Activated CD4-positive, CD25-positive, alpha-beta regulatory T cell treated with anti-CD3 and anti-CD28 coated beads, Interleukin-2, amount 50 U/mL, for 24 hours (primary cell): Measurements from ENCODE around the gene SLC16A4.
A peak's percentile ranks its signal among the peaks of the same experiment; 100 is the strongest.

Source experiments
- ATAC-seq, 2 donors: fragments of 150-1000 bp; cut with Tn5 transposase; one replicate each; pipeline ENCODE4 v1.10.0; 2021; ENCODE audit warnings: mild to moderate bottlenecking in 1 of 2, moderate library complexity in 1 of 2

Gene SLC16A4

GRCh38 chr1:110356379-110356778 is 34.4 kb downstream of the SLC16A4 start:
- ATAC-seq: no peak

DNA sequence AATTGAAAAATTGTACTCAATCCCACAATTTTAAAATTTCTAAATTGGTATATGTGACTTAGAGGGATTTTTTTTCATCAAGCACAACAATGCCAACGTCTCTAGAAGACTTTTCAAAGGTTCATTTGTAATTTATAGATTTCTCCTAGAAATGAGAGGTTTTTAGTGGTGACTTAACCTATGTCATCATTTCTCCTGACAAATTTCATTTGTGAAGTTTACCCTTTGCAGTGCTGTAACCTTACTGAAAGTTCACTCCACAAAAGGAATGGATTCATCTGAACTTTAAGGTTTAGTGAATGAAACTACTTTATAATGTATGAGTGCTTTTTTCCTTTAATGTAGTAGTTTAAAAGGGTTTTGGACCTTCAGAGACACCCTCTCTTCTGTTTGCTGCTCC is 35.5 kb downstream of the SLC16A4 start:
- no peak for ATAC-seq

GRCh38 chr1:110350360-110350759 is 40.5 kb downstream of the SLC16A4 start:
- ATAC-seq: no peak

- no peak for ATAC-seq
Observed at GRCh38 chr1:110348771-110349170, 42.1 kb downstream of the SLC16A4 start.

GRCh38 chr1:110348050-110348449 is 42.8 kb downstream of the SLC16A4 start:
- ATAC-seq: no peak

- ATAC-seq: no peak
Observed at GRCh38 chr1:110347182-110347893, 43.5 kb downstream of the SLC16A4 start.

DNA sequence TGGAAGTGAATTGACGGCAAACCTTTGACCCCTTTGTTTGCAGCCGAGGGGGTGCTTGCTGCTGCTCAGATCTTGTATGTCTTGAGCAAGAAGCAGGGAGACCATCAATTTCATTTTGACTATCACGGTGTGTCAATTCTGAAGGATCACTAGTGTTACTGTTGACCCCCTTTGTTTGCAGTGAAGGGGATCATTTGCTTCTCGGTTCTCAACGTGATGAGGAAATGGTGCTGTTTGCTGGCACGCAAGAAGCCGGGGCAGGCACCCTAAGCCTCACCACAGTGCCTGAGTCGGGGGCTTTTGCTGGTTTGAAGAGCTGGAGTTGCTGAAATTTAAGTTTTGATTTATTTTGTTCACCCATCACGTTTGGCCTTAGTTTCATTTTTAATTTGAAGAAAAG is 44.1 kb downstream of the SLC16A4 start:
- ATAC-seq: no peak

GRCh38 chr1:110345480-110345879 is 45.3 kb downstream of the SLC16A4 start:
- ATAC-seq: no peak

DNA sequence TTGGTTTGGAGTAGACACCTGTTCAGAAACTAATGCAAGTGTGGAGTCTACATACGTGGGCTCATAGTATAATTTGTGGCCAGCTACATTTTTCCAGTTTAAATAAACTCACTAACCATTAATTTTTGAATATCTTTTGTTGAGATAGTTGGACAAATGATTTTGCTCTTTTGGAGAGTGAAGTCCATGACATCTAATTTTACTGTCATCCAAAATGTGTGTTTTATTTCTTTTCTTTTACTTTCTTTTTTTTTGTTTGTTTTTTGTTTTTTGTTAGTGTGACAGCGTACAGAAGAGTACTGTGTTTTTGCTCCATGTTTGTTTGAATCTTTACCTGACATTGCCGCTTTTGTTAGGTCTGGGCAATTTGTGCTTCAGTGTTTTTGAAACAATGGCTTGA is 46.7 kb downstream of the SLC16A4 start:
- no peak for ATAC-seq

DNA sequence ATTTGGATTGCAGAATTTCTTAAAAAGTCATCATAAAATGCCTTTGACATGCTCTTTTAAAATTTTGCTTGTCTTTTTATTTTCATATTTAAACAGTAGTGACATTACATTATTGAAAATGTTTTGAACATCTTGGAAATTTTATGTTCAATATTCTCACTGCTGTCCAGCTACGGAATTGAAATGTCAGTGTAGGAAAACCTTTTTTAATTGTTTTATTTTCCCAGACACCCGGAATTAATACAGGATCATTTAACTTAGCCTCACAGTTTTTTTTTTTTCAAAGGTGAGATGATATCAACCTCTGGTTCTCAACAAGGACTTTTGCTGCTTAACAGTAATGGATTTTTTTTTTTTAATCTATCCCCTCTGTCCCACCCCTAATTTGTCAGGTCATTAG is 47.6 kb downstream of the SLC16A4 start:
- no peak for ATAC-seq

DNA sequence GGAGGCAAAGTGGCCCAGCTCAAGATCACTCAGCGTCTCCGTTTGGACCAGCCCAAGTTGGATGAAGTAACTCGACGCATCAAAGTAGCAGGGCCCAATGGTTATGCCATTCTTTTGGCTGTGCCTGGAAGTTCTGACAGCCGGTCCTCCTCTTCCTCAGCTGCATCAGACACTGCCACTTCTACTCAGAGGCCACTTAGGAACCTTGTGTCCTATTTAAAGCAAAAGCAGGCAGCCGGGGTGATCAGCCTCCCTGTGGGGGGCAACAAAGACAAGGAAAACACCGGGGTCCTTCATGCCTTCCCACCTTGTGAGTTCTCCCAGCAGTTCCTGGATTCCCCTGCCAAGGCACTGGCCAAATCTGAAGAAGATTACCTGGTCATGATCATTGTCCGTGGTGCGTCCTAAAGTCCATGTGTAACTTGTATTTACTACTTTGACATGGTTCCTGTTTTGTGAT is 48.9 kb downstream of the SLC16A4 start:
- ATAC-seq: no peak

DNA sequence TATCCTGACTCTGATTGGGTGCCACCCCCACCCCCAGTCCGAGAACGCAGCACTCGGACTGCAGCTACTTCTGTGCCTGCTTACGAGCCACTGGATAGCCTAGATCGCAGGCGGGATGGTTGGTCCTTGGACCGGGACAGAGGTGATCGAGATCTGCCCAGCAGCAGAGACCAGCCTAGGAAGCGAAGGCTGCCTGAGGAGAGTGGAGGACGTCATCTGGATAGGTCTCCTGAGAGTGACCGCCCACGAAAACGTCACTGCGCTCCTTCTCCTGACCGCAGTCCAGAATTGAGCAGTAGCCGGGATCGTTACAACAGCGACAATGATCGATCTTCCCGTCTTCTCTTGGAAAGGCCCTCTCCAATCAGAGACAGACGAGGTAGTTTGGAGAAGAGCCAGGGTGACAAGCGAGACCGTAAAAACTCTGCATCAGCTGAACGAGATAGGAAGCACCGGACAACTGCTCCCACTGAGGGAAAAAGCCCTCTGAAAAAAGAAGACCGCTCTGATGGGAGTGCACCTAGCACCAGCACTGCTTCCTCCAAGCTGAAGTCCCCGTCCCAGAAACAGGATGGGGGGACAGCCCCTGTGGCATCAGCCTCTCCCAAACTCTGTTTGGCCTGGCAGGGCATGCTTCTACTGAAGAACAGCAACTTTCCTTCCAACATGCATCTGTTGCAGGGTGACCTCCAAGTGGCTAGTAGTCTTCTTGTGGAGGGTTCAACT is 49.5 kb downstream of the SLC16A4 start:
- ATAC-seq: no peak

- no peak for ATAC-seq
Observed at GRCh38 chr1:110340207-110340468, 50.7 kb downstream of the SLC16A4 start.

DNA sequence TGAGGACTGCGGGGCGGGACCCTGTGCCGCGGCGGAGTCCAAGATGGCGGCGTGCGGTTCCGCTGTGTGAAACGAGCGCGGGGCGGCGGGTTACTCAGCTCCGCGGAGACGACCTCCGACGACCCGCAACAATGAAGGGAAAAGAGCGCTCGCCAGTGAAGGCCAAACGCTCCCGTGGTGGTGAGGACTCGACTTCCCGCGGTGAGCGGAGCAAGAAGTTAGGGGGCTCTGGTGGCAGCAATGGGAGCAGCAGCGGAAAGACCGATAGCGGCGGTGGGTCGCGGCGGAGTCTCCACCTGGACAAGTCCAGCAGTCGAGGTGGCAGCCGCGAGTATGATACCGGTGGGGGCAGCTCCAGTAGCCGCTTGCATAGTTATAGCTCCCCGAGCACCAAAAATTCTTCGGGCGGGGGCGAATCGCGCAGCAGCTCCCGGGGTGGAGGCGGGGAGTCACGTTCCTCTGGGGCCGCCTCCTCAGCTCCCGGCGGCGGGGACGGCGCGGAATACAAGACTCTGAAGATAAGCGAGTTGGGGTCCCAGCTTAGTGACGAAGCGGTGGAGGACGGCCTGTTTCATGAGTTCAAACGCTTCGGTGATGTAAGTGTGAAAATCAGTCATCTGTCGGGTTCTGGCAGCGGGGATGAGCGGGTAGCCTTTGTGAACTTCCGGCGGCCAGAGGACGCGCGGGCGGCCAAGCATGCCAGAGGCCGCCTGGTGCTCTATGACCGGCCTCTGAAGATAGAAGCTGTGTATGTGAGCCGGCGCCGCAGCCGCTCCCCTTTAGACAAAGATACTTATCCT is 51.2 kb downstream of the SLC16A4 start:
- ATAC-seq: no peak

GRCh38 chr1:110338886-110339406 is 51.9 kb downstream of the SLC16A4 start, which contains the start of gene RBM15:
Gene RBM15 (plus strand): TSS chr1:110339377. CDS start chr1:110339406, 29 bp downstream.
- peak; percentile 79 to 82 for ATAC-seq

GRCh38 chr1:110338309-110338885 is 52.4 kb downstream of the SLC16A4 start:
- ATAC-seq: peak; percentile 76 to 80

- no peak for ATAC-seq
Observed at GRCh38 chr1:110337704-110338308, 53.0 kb downstream of the SLC16A4 start.

DNA sequence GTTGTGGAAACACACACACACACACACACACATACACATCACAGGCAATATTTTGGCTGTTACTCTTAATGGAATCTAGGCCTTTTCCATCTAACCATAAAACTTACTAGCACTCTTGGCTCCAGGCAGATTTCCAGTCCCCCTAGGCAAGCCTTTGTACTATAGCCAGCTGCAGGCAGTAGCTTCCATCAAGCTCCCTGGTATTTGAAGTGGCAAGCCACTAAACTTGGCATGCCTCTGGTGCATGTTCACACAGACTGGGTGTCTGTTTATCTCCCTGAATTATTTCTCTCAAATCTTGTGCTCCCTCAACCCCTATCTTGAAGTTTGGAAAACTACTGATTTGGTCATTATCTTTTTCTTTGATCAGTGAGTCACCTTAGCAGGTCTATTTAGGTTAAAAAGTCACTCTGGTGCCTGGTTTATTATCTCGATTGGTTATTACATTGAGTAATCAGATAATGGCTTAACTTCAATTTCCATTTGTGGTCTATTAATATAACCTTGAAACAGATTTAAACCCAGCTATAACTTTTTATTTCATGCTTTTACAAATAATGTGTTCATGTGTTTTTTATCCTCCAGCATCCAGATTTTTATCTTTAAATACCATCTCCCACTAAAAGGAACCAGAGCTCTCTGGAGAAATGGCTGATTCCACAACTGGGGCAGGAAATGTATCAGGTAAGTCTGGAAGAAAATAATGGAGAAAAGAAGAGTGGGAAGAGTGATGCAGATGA is 54.4 kb downstream of the SLC16A4 start:
- ATAC-seq: no peak

- ATAC-seq: no peak
Observed at GRCh38 chr1:110335265-110335664, 55.6 kb downstream of the SLC16A4 start.

GRCh38 chr1:110328700-110329099 is 62.1 kb downstream of the SLC16A4 start:
- ATAC-seq: no peak

DNA sequence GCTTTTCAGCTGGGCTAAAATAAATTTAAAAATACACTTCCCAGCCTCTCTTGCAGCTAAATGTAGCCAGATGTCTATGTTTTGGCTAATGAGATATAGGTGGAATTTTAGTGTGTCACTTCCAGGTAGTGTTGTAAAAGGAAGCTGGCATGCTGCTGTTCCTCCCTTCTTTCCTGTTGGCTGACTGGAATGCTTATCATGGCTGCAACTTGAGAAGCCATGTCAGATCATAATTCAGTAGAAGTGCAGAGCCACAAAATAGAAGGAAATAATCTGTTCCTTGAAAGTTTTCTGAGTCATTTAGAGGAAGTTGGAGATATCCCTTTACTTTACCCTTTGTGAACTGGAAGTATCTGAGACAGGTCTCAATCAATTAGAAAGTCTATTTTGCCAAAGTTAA is 62.6 kb downstream of the SLC16A4 start:
- ATAC-seq: no peak

DNA sequence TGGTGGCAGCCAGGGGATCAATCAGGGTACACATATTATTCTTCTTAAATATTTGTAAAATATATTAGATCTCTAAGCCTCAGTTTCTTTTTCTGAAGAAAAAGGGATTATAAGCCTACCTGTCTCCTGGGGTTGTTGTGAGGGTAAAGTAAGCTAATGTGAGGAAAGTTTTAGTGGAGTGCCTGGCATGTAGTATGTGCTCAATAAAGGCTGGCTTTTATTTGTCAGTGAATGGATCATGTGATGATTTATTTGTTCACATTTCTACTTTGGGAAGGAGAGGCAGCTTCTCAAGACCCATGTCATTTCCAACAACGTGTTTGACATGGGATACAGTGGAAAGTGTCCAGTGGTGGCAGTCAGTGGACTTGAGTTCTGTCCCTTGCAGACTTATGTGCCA is 64.0 kb downstream of the SLC16A4 start:
- no peak for ATAC-seq
